Astrocyte (in vitro differentiated cells and primary cell): ENCODE measurements around the gene UBE2J2. TPM values are rescaled to one million over a fixed set of nuclear protein-coding genes. Genes with fewer than 3 reads are reported as not detected.
A peak's percentile ranks its signal among the peaks of the same experiment; 100 is the strongest.

Source experiments
- DNase-seq: peaks from one replicate; pipeline ENCODE4 v3.0.0-alpha.2; 2010; ENCODE audit warnings: low read depth
- FAIRE-seq: peaks from 2 replicates; lab custom pipeline; 2011; peaks lifted over from hg19 to GRCh38; lab: Jason Lieb, UNC
- H2AFZ ChIP-seq: 2 replicates; pipeline ENCODE4 v1.6.0; 2012; ENCODE audit warnings: low read depth, low read length, inconsistent platforms
- H3K27ac ChIP-seq: 2 replicates; pipeline ENCODE4 v1.5.1; 2011; ENCODE audit warnings: low read depth, low read length, inconsistent platforms
- H3K27me3 ChIP-seq: 2 replicates; pipeline ENCODE4 v1.6.0; 2011; ENCODE audit warnings: low read length, inconsistent platforms; ENCODE audit not compliant: insufficient read depth
- H3K36me3 ChIP-seq: 2 replicates; pipeline ENCODE4 v1.5.1; 2011; ENCODE audit warnings: low read length, inconsistent platforms; ENCODE audit not compliant: insufficient read depth
- H3K4me1 ChIP-seq: 2 replicates; pipeline ENCODE4 v1.5.1; 2011; ENCODE audit warnings: low read length, inconsistent platforms; ENCODE audit not compliant: insufficient read depth
- H3K4me2 ChIP-seq: 2 replicates; pipeline ENCODE4 v1.6.0; 2012; ENCODE audit warnings: low read length, inconsistent platforms
- H3K4me3 ChIP-seq: 2 replicates; pipeline ENCODE4 v1.5.1; 2011; ENCODE audit warnings: low read depth, mild to moderate bottlenecking, low read length, inconsistent platforms; ENCODE audit not compliant: insufficient read depth
- H3K79me2 ChIP-seq: 2 replicates; pipeline ENCODE4 v1.6.0; 2012; ENCODE audit warnings: mild to moderate bottlenecking, low read length, inconsistent platforms; ENCODE audit not compliant: insufficient read depth
- H3K9ac ChIP-seq: 2 replicates; pipeline ENCODE4 v1.6.0; 2012; ENCODE audit warnings: mild to moderate bottlenecking, low read length, inconsistent platforms
- H3K9me3 ChIP-seq: 2 replicates; pipeline ENCODE4 v1.5.1; 2012; ENCODE audit warnings: low read depth, mild to moderate bottlenecking, low read length, inconsistent platforms; ENCODE audit not compliant: insufficient read depth
- H4K20me1 ChIP-seq: 2 replicates; pipeline ENCODE4 v1.6.0; 2012; ENCODE audit warnings: low read length, inconsistent platforms; ENCODE audit not compliant: insufficient read depth
- H3K27ac Mint-ChIP-seq: one replicate; pipeline ENCODE4 v1.8.0; 2021; ENCODE audit warnings: mild to moderate bottlenecking, mixed read lengths; ENCODE audit not compliant: unreplicated experiment
- H3K27me3 Mint-ChIP-seq: one replicate; pipeline ENCODE4 v1.8.0; 2021; ENCODE audit warnings: low read depth, mixed read lengths; ENCODE audit not compliant: unreplicated experiment
- H3K36me3 Mint-ChIP-seq: one replicate; pipeline ENCODE4 v1.8.0; 2021; ENCODE audit warnings: low read depth, mixed read lengths; ENCODE audit not compliant: unreplicated experiment
- H3K4me1 Mint-ChIP-seq: one replicate; pipeline ENCODE4 v1.8.0; 2021; ENCODE audit warnings: low read depth, mixed read lengths; ENCODE audit not compliant: unreplicated experiment
- H3K4me3 Mint-ChIP-seq: one replicate; pipeline ENCODE4 v1.8.0; 2021; ENCODE audit warnings: mild to moderate bottlenecking, moderate library complexity, mixed read lengths; ENCODE audit not compliant: unreplicated experiment
- H3K9me3 Mint-ChIP-seq: one replicate; pipeline ENCODE4 v1.8.0; 2021; ENCODE audit warnings: mild to moderate bottlenecking, mixed read lengths; ENCODE audit not compliant: unreplicated experiment
- EZH2 ChIP-seq: IDR thresholded peaks from 2 replicates; pipeline ENCODE4 v1.6.1; 2012; ENCODE audit warnings: mild to moderate bottlenecking, low read length, inconsistent platforms; ENCODE audit not compliant: insufficient read depth
- total RNA-seq: library from RNA; stranded (reverse); gene quantifications from 2 replicates; pipeline ENCODE4 v1.2.1, GENCODE V29; 2021
- TF ChIP-seq, protein P1 (sequence below): IDR thresholded peaks from 2 replicates; pipeline ENCODE4 v1.5.1; 2011; ENCODE audit warnings: low read depth, mild to moderate bottlenecking, inconsistent platforms, low read length, moderate library complexity; ENCODE audit not compliant: insufficient read depth

UBE2J2 gene
- total RNA-seq, 1 donor from 2014 or later: 67.4 TPM

- no peak for TF ChIP-seq EZH2
- TF ChIP-seq, protein P1, sequence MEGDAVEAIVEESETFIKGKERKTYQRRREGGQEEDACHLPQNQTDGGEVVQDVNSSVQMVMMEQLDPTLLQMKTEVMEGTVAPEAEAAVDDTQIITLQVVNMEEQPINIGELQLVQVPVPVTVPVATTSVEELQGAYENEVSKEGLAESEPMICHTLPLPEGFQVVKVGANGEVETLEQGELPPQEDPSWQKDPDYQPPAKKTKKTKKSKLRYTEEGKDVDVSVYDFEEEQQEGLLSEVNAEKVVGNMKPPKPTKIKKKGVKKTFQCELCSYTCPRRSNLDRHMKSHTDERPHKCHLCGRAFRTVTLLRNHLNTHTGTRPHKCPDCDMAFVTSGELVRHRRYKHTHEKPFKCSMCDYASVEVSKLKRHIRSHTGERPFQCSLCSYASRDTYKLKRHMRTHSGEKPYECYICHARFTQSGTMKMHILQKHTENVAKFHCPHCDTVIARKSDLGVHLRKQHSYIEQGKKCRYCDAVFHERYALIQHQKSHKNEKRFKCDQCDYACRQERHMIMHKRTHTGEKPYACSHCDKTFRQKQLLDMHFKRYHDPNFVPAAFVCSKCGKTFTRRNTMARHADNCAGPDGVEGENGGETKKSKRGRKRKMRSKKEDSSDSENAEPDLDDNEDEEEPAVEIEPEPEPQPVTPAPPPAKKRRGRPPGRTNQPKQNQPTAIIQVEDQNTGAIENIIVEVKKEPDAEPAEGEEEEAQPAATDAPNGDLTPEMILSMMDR: no peak
- no peak for FAIRE-seq
- no peak overlapping the region for H3K9ac ChIP-seq
- H3K27me3 ChIP-seq: no peaks in the 10 kb centered on the region
- Mint-ChIP-seq H3K4me1 (peaks cover 4% of the 10 kb centered on the region), H3K9me3 (no peaks in the 10 kb centered on the region), H3K36me3 (peaks cover 16% of the 10 kb centered on the region), H3K27ac (no peak overlapping the region), H3K4me3 (no peak overlapping the region), H3K27me3 (no peaks in the 10 kb centered on the region)
- no peak overlapping the region for H3K4me2 ChIP-seq
- no peak for DNase-seq
- H3K27ac ChIP-seq: no peak overlapping the region
- peaks cover 5% of the 10 kb centered on the region for H3K36me3 ChIP-seq
- H4K20me1 ChIP-seq: peaks cover 56% of the 10 kb centered on the region
- no peaks in the 10 kb centered on the region for H3K4me1 ChIP-seq
- peaks cover 23% of the 10 kb centered on the region for H3K79me2 ChIP-seq
- H2AFZ ChIP-seq: no peak overlapping the region
- H3K9me3 ChIP-seq: no peaks in the 10 kb centered on the region
- no peak overlapping the region for H3K4me3 ChIP-seq
These were observed 18.6 kb downstream of the UBE2J2 start for GRCh38 chr1:1255078-1255477.

- no peaks in the 10 kb centered on the region for H3K27me3 Mint-ChIP-seq
- Histone ChIP-seq H3K4me3 (no peak overlapping the region), H3K4me1 (no peaks in the 10 kb centered on the region), H3K9ac (no peak overlapping the region), H4K20me1 (peaks cover 52% of the 10 kb centered on the region), H3K4me2 (no peak overlapping the region), H2AFZ (no peak overlapping the region), H3K27me3 (no peaks in the 10 kb centered on the region), H3K36me3 (peaks cover 5% of the 10 kb centered on the region), H3K9me3 (no peaks in the 10 kb centered on the region), H3K27ac (no peak overlapping the region), H3K79me2 (peaks cover 18% of the 10 kb centered on the region)
- H3K27ac Mint-ChIP-seq: no peak overlapping the region
- peaks cover 5% of the 10 kb centered on the region for H3K4me1 Mint-ChIP-seq
- peaks cover 16% of the 10 kb centered on the region for H3K36me3 Mint-ChIP-seq
- no peak for TF ChIP-seq EZH2
- TF ChIP-seq, protein P1: no peak
- FAIRE-seq: no peak
- no peak overlapping the region for H3K4me3 Mint-ChIP-seq
- peak; percentile 29 for DNase-seq
- no peaks in the 10 kb centered on the region for H3K9me3 Mint-ChIP-seq
These were observed 19.0 kb downstream of the UBE2J2 start for GRCh38 chr1:1254667-1254998.

GRCh38 chr1:1253972-1254666 is 19.5 kb downstream of the UBE2J2 start:
- TF ChIP-seq EZH2: no peak
- TF ChIP-seq, protein P1: no peak
- peaks cover 5% of the 10 kb centered on the region for H3K36me3 ChIP-seq
- H3K9ac ChIP-seq: no peak overlapping the region
- no peak overlapping the region for H3K4me2 ChIP-seq
- FAIRE-seq (no peak), DNase-seq (no peak)
- Mint-ChIP-seq H3K9me3 (no peaks in the 10 kb centered on the region), H3K27ac (no peak overlapping the region), H3K27me3 (no peaks in the 10 kb centered on the region), H3K4me3 (no peak overlapping the region), H3K4me1 (peaks cover 5% of the 10 kb centered on the region), H3K36me3 (peaks cover 14% of the 10 kb centered on the region)
- H3K9me3 ChIP-seq: no peaks in the 10 kb centered on the region
- H3K27ac ChIP-seq: no peak overlapping the region
- no peaks in the 10 kb centered on the region for H3K4me1 ChIP-seq
- H3K27me3 ChIP-seq: no peaks in the 10 kb centered on the region
- H4K20me1 ChIP-seq: peaks cover 47% of the 10 kb centered on the region
- peaks cover 15% of the 10 kb centered on the region for H3K79me2 ChIP-seq
- no peak overlapping the region for H3K4me3 ChIP-seq
- no peak overlapping the region for H2AFZ ChIP-seq
